Stimulated activated CD8-positive, alpha-beta memory T cell treated with anti-CD3 and anti-CD28 coated beads, Interleukin-4, amount 100 ng/mL, for 4 hours (primary cell): ENCODE measurements around the gene AKT1S1.
"Not testable (repeated sequence)": the region's sequence is repeated elsewhere in the genome, so short reads cannot be mapped to it uniquely, and the experiment has no call there.

ENCODE experiments used
- DNase-seq, 2 donors: peaks; one replicate each; pipeline ENCODE4 v3.0.0-alpha.2; 2020; ENCODE audit warnings: low read depth in 2 of 2, low spot score in 1 of 2

AKT1S1 gene

DNA sequence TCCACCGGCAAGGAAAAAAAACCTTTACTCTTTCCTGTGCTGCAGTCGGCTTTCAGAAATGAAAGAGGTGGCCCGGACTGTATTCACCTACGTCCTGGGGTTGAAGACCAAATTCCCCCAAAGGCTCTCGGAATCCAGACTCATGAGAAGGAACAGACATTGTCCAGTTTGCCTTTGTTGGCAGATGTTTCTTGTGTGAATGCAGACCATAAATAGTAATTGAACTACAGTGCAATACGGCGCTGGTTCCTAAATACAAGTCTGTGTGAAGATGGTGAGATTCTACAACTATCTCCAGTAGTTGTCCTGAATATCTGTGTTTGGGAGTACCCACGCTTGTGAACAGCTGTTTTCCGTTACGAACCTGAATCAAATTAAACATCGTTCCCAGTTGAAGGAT lies 37.4 kb downstream of the AKT1S1 start:
- no peak for DNase-seq

DNA sequence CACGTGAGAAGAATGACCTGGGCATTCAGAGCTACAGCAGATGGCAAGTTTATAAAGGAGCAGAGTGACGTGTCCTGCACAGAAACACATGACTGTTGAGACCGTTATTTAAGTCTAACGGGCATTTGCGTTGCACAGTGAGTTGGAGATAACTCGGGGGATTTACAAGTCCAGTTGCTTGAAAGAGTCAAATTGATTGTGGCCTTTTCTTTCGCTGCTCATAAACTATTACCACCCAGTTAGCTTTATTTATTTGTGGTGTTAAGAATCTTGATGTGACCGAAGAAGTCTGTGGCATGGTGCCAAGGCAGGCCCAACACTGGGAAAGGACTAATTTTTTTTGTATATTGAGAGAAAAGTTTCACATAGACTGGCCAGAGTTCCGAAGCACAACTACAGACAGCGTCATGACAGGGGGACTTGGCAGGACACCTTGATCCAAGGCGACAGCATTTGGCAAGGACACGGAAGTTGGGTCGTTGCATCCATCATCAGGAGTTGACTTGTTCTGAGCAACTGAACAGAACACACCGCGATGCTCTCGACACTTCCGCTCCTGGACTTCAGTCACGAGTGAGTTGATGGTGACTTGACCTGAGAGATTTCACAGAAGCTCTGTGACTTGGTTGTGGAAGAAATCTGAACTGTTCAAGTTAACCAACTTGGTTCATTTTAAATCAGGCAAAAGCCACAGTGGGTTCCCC lies 38.1 kb downstream of the AKT1S1 start:
- DNase-seq, result no peak

- no peak for DNase-seq
Measured at GRCh38 chr19:49837425-49837824, 39.7 kb downstream of the AKT1S1 start.

- no peak for DNase-seq
Measured at GRCh38 chr19:49837009-49837310, 40.2 kb downstream of the AKT1S1 start.

- DNase-seq, result no peak
Measured at GRCh38 chr19:49836176-49837008, 40.8 kb downstream of the AKT1S1 start.

GRCh38 chr19:49835562-49835961 lies 41.6 kb downstream of the AKT1S1 start:
- DNase-seq, result no peak

- DNase-seq, result no peak
Measured at GRCh38 chr19:49833599-49833998, 43.6 kb downstream of the AKT1S1 start.

GRCh38 chr19:49832556-49832955 lies 44.6 kb downstream of the AKT1S1 start:
- no peak for DNase-seq

- no peak for DNase-seq
Measured at GRCh38 chr19:49831592-49831991, 45.6 kb downstream of the AKT1S1 start.

DNA sequence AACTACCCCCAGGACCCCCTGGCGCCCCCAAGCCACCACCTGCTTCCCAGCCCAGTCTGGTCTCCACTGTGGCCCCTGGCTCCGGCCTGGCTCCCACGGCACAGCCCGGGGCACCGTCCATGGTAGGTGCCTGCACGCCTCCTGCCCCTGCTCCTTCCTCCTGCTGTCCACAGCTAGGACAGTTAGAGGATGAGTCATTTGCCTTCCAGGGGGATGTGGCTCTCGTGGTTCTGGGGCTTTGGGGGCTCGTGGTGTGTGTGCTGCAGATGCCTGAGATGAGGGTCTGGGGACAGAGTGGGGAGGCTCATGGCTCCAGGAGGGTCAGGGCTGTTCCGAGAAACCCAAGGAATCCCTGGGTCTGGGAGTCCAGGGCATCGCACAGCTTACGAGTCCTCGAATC lies 46.4 kb downstream of the AKT1S1 start:
- DNase-seq, result no peak

GRCh38 chr19:49829721-49830120 lies 47.4 kb downstream of the AKT1S1 start:
- DNase-seq, result no peak

DNA sequence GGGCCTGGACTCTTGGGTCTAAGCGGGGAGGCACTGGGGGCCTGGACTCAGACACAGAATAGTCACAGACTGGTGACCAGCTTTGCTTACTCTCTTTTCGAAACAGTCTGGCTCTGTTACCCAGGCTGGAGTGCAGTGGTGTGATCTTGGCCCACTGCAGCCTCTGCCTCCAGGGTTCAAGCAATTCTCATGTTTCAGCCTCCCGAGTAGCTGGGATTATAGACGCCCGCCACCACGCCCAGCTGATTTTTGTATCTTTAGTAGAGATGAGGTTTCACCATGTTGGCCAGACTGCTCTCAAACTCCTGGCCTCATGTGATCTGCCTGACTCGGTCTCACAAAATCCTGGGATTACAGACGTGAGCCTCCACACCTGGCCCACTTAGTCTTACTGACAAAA lies 48.0 kb downstream of the AKT1S1 start:
- no peak for DNase-seq

- DNase-seq, result no peak
Measured at GRCh38 chr19:49827034-49827433, 50.1 kb downstream of the AKT1S1 start.

DNA sequence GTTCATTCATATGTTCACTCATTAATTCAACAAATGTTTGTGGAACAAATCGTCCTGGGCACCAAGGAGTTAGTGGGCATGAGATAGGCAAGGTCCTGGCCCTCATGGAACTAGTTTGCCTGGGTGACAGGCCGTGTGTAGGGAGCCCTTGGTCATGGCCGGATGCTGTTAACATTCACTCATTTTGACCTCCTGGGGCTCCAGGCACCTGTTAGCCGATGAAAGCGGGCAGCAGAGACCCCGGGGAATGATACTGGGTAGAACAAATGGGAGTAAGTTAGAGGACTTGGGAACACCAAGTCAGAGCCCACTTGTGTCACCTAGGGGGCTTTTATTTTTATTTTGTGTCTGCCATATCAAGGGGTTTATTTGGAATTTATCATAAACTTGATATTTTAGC lies 52.5 kb downstream of the AKT1S1 start:
- no peak for DNase-seq

DNA sequence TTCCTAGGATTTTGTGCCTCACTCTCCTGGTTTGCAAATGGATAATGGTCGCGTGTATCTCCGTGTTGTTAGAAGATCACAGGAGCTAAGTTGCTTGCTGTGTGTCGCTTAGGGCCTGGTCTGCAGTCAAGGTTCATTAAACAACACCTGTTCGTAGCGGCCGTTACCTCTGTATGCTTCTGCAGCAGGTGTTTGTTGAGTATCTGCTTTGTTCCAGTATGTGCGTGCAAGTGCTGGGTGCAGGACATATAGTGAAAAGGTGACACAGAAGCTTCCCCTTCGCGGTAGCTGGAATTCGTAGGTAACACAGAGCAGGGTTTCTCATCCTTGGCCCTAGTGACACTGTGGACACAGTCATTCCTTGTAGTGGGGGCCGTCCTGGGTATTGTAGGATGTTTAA lies 53.7 kb downstream of the AKT1S1 start:
- no peak for DNase-seq

GRCh38 chr19:49820125-49820524 lies 57.0 kb downstream of the AKT1S1 start:
- DNase-seq, result no peak

- DNase-seq, result not testable (repeated sequence)
Measured at GRCh38 chr19:49819452-49820115, 57.6 kb downstream of the AKT1S1 start.
